A673 (cell line): ENCODE measurements around the gene DLG5. TPM values are rescaled to one million over a fixed set of nuclear protein-coding genes. Genes with fewer than 3 reads are reported as not detected.

Source experiments
- BruUV-seq: library from RNA; stranded (reverse); fragments of 400-500 nt; replicated peaks from 2 replicates; lab custom pipeline; 2021; lab: Mats Ljungman, UMichigan
- CTCF ChIA-PET: fragments of 300-600 bp; sonication (Branson Sonifier 250); formaldehyde crosslinking; loops from one replicate; lab custom pipeline; 2022; ENCODE audit warnings: antibody characterized with exemption; lab: Charles Lee
- POLR2A ChIA-PET: fragments of 300-600 bp; sonication (Branson Sonifier 250); formaldehyde crosslinking; loops from one replicate; lab custom pipeline; 2022; ENCODE audit warnings: antibody characterized with exemption; ENCODE audit not compliant: low non-redundant PET; lab: Charles Lee
- DNase-seq: peaks from one replicate; pipeline ENCODE4 v3.0.0-alpha.2; 2015; ENCODE audit warnings: low spot score
- H3K27ac ChIP-seq: fragments of 200-600 bp; sonication (generic); 2 replicates; pipeline ENCODE4 v1.5.1; 2016; ENCODE audit warnings: mixed run types, low read depth, mild to moderate bottlenecking, mixed read lengths, antibody characterized with exemption, low read length; ENCODE audit not compliant: poor library complexity, severe bottlenecking
- H3K27me3 ChIP-seq: fragments of 200-600 bp; sonication (generic); replicated peaks from 2 replicates; pipeline ENCODE4 v1.6.1; 2017; ENCODE audit warnings: mixed run types, low read depth, mild to moderate bottlenecking, mixed read lengths, antibody characterized with exemption, low read length; ENCODE audit not compliant: insufficient read depth, poor library complexity
- H3K36me3 ChIP-seq: fragments of 200-600 bp; sonication (generic); 2 replicates; pipeline ENCODE4 v1.6.1; 2016; ENCODE audit warnings: mixed run types, mild to moderate bottlenecking, mixed read lengths, antibody characterized with exemption, low read length; ENCODE audit not compliant: insufficient read depth, poor library complexity, severe bottlenecking
- H3K4me1 ChIP-seq: fragments of 200-600 bp; sonication (generic); 2 replicates; pipeline ENCODE4 v1.6.1; 2017; ENCODE audit warnings: mixed run types, mild to moderate bottlenecking, mixed read lengths, antibody characterized with exemption, low read length; ENCODE audit not compliant: insufficient read depth, poor library complexity, severe bottlenecking
- H3K4me3 ChIP-seq: fragments of 200-600 bp; sonication (generic); 2 replicates; pipeline ENCODE4 v1.5.1; 2016; ENCODE audit warnings: low read depth, mixed run types, mild to moderate bottlenecking, mixed read lengths, low read length; ENCODE audit not compliant: poor library complexity, severe bottlenecking
- H3K9me3 ChIP-seq: fragments of 200-600 bp; sonication (generic); 2 replicates; pipeline ENCODE4 v1.6.1; 2016; ENCODE audit warnings: mixed run types, low read depth, mild to moderate bottlenecking, mixed read lengths, antibody characterized with exemption, low read length; ENCODE audit not compliant: poor library complexity, severe bottlenecking
- EZH2 ChIP-seq: fragments of 200-600 bp; sonication (generic); IDR thresholded peaks from 2 replicates; pipeline ENCODE4 v1.6.1; 2017; ENCODE audit warnings: borderline replicate concordance, low read depth, mild to moderate bottlenecking, mixed read lengths, antibody characterized with exemption, low read length; ENCODE audit not compliant: poor library complexity, severe bottlenecking
- intact Hi-C: fragments of 100-400 bp; cut with micrococcal nuclease; formaldehyde crosslinking; loops from one replicate; pipeline ENCODE4 v1.10.0; 2022; ENCODE audit not compliant: unreplicated experiment
- total RNA-seq: library from RNA; stranded (reverse); gene quantifications from 2 replicates; pipeline ENCODE4 v1.2.3, GENCODE V29; 2021
- TF ChIP-seq, protein P1 (sequence below): fragments of 300-800, 200-600 bp; sonication (generic); conservative IDR thresholded peaks from 2 replicates; pipeline ENCODE4 v1.5.1; 2017; ENCODE audit warnings: low read depth, mild to moderate bottlenecking, antibody characterized with exemption, low read length, moderate library complexity, mixed read lengths

Gene DLG5
- total RNA-seq, 1 experiment from 2014 or later: 44.0 TPM

DNA sequence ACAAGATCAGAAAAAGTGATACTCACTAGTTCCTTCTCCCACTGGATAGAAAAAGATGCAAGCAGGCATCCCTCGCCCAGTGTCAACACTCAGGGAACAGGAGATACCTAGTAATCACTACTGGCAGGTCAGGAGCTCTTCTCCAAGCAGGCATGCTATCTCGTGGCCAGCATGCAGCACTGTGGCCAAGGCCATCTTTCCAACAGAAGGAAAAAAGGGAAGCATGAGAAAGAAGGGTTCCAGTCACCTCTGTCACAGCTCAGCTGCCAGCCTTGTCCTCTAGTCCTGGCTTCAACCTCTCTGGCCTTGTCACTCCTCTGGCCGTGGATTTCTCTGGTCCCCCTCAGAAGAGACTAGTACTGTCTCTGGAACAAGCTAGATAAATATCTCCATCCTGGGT lies 45.3 kb downstream of the DLG5 start:
- BruUV-seq: no TSS peak
- Histone ChIP-seq H3K27me3 (no peaks in the 10 kb centered on the region), H3K4me3 (no peak overlapping the region), H3K4me1 (peaks cover 21% of the 10 kb centered on the region), H3K9me3 (no peaks in the 10 kb centered on the region), H3K27ac (no peak overlapping the region), H3K36me3 (no peaks in the 10 kb centered on the region)
- ChIA-PET CTCF (no interaction called here), POLR2A (no interaction called here)
- TF ChIP-seq EZH2: no peak
- TF ChIP-seq, protein P1, sequence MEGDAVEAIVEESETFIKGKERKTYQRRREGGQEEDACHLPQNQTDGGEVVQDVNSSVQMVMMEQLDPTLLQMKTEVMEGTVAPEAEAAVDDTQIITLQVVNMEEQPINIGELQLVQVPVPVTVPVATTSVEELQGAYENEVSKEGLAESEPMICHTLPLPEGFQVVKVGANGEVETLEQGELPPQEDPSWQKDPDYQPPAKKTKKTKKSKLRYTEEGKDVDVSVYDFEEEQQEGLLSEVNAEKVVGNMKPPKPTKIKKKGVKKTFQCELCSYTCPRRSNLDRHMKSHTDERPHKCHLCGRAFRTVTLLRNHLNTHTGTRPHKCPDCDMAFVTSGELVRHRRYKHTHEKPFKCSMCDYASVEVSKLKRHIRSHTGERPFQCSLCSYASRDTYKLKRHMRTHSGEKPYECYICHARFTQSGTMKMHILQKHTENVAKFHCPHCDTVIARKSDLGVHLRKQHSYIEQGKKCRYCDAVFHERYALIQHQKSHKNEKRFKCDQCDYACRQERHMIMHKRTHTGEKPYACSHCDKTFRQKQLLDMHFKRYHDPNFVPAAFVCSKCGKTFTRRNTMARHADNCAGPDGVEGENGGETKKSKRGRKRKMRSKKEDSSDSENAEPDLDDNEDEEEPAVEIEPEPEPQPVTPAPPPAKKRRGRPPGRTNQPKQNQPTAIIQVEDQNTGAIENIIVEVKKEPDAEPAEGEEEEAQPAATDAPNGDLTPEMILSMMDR: no peak
- intact Hi-C loops: no loop called here
- DNase-seq: no peak

GRCh38 chr10:77879710-77880109 lies 46.8 kb downstream of the DLG5 start:
- no peak for DNase-seq
- no peaks in the 10 kb centered on the region for H3K9me3 ChIP-seq
- no peak overlapping the region for H3K27ac ChIP-seq
- ChIA-PET POLR2A (no interaction called here), CTCF (no interaction called here)
- H3K36me3 ChIP-seq: no peaks in the 10 kb centered on the region
- H3K4me1 ChIP-seq: peaks cover 21% of the 10 kb centered on the region
- H3K27me3 ChIP-seq: no peaks in the 10 kb centered on the region
- intact Hi-C loops: no loop called here
- no peak for TF ChIP-seq EZH2
- TF ChIP-seq, protein P1: no peak
- no peak overlapping the region for H3K4me3 ChIP-seq
- no TSS peak for BruUV-seq

DNA sequence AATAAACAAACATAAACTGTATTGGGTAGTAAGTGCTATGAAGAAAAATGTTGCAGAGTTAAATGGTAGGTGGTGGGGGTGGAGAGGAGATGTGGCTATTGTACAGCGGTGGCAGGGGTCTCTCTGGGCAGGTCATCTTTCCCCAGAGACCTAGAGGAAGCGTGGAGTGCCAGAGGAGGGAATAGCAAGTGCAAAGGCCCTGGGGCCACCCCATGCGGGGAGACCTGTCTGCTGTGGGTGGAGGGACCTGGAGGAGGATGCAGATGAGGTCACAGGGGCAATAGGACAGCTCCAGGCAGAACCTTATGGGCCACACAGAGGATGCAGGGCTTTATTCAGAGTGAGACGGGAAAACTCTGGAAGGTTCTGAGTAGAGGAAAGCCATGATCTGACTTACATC lies 47.5 kb downstream of the DLG5 start:
- no peaks in the 10 kb centered on the region for H3K9me3 ChIP-seq
- BruUV-seq: no TSS peak
- H3K27me3 ChIP-seq: no peaks in the 10 kb centered on the region
- no peak for DNase-seq
- H3K36me3 ChIP-seq: no peaks in the 10 kb centered on the region
- H3K4me3 ChIP-seq: no peak overlapping the region
- H3K4me1 ChIP-seq: peaks cover 24% of the 10 kb centered on the region
- H3K27ac ChIP-seq: no peak overlapping the region
- POLR2A ChIA-PET: no interaction called here
- TF ChIP-seq, protein P1: no peak
- no peak for TF ChIP-seq EZH2
- CTCF ChIA-PET: no interaction called here
- intact Hi-C loops: no loop called here
